GM12801 (cell line): ENCODE results near the gene CWF19L2.

Experiments
- TF ChIP-seq, protein P1 (sequence below): IDR thresholded peaks from one replicate; pipeline ENCODE4 v1.5.1; 2011; ENCODE audit warnings: control low read depth; ENCODE audit not compliant: insufficient read length; ENCODE audit errors: extremely low read depth

Gene CWF19L2

DNA sequence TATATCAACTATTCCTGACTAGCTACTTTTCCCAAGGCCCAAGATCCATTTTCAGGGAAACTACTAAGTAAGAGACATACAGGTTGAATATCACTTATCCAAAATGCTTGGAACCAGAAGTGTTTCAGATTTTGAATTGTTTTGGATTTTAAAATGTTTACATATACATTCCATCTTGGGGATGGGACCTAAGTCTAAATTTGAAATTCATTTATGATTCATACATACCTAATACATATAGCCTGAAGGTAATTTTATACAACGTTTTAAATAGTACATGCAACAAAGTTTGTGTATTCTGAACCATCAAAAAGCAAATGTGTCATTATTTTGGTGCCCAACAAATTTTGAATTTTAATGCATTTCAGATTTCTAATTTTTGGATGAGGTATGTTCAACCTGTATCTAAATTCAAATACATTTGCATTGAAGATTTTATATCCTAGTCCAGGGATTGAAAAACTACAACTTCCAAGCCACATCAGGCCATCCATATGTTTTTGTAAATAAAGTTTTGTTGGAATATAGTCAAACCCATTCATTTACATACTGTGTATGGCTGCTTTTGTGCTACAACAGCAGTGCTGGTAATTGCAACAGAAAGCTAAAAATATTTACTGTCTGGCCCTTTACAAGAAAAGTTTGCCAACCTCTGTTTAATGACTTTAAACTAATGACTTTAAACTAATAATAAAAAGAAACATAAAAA is 73.3 kb downstream of the CWF19L2 start:
- TF ChIP-seq, protein P1, sequence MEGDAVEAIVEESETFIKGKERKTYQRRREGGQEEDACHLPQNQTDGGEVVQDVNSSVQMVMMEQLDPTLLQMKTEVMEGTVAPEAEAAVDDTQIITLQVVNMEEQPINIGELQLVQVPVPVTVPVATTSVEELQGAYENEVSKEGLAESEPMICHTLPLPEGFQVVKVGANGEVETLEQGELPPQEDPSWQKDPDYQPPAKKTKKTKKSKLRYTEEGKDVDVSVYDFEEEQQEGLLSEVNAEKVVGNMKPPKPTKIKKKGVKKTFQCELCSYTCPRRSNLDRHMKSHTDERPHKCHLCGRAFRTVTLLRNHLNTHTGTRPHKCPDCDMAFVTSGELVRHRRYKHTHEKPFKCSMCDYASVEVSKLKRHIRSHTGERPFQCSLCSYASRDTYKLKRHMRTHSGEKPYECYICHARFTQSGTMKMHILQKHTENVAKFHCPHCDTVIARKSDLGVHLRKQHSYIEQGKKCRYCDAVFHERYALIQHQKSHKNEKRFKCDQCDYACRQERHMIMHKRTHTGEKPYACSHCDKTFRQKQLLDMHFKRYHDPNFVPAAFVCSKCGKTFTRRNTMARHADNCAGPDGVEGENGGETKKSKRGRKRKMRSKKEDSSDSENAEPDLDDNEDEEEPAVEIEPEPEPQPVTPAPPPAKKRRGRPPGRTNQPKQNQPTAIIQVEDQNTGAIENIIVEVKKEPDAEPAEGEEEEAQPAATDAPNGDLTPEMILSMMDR, result no peak

DNA sequence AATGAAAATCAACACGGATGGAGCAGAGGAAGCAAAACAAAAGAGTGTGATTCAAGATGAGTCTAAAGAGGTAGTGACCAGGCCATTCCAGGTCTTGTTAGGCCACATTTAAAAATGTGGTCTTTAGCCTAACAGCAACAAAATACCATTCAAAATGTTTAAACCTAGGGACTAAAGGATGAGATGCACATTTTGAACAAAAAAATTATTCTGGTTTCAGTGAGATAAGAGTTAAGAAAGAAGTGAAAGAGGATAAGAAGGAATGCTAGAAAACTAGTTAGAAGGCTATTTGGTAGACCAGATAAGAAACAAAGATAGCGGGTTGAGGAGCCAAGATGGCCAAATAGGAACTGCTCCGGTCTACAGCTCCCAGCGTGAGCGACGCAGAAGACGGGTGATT is 85.2 kb downstream of the CWF19L2 start:
- TF ChIP-seq, protein P1, result no peak

- TF ChIP-seq, protein P1, result no peak
Observed at GRCh38 chr11:107370390-107370789, 87.2 kb downstream of the CWF19L2 start.

DNA sequence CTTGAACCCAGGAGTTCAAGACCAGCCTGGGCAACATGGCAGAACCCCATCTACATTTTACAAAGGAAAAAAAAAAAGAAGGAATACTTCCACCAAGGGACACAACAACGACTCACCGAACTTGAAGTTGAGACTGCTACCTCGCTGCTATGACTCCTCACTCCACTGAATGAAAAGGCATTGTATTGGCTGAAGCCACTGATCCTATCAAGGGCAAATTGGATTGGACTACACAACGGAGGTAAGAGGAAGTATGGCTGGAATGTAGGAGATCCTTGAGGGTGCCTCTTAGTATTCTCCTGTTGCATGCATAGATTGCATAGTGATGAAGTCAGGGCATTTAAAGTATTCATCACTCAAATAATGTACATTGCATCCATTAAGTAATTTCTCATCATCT is 97.9 kb downstream of the CWF19L2 start:
- TF ChIP-seq, protein P1, result no peak

GRCh38 chr11:107357877-107358276 is 99.7 kb downstream of the CWF19L2 start:
- TF ChIP-seq, protein P1, result no peak

- TF ChIP-seq, protein P1, result no peak
Observed at GRCh38 chr11:107354780-107355179, 102.8 kb downstream of the CWF19L2 start.

GRCh38 chr11:107337917-107338316 is 119.7 kb downstream of the CWF19L2 start:
- TF ChIP-seq, protein P1, result no peak

DNA sequence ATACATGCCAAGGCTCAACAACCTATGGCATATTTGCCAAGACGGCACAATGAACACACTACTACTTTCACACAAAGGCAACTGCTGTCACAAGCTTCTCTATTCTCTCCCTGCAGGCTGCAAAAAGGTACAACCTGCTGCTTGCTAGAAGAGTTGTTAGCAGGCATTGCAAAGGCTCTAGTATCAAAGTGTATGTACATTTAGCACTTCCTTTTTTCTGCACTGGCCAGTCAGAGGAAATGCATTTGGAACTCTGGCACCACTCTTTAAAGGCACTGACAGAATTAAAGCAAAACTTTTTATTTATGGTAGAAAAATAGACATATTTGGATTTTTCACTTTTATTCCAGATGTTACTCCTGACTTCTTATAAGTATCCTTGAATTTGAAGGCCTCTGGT is 125.9 kb downstream of the CWF19L2 start:
- TF ChIP-seq, protein P1, result no peak
